Activated CD4-positive, alpha-beta T cell treated with anti-CD3 and anti-CD28 coated beads for 48 hours (primary cell): ENCODE data around the gene EDEM2.
"Not testable (repeated sequence)": the region's sequence is repeated elsewhere in the genome, so short reads cannot be mapped to it uniquely, and the experiment has no call there.

Source experiments
- DNase-seq: peaks from one replicate; pipeline ENCODE4 v3.0.0-alpha.2; 2020

Gene EDEM2

DNA sequence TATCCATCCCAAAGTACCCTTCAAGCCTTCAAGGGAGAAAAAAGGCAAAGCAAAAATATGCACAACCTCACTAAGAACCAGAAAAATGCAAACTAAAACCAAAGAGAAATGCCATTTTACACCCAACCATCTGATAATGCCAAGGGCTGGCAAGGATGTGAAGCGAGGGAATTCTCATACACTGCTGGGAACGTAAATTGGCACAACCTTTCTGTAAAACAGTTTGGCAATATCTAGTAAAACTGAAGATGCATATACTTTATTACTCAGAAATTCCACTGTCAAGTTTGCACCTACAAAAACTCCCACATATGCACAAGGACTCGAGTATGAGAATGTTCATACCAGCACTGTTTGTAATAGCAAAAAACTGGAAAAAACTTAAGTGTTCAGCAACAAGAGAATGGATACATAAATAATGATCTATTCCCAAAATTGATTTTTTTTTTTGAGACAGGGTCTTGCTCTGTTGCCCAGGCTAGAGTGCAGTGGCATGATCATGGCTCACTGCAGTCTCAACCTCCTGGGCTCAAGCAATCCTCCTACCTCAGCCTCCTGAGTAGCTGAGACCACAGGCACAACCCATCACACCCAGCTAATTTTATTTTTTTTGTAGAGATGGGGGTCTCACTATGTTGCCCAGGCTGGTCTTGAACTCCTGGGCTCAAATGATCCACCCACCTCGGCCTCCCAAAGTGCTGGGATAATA, 21.7 kb upstream of the EDEM2 start:
- not testable (repeated sequence) for DNase-seq

DNA sequence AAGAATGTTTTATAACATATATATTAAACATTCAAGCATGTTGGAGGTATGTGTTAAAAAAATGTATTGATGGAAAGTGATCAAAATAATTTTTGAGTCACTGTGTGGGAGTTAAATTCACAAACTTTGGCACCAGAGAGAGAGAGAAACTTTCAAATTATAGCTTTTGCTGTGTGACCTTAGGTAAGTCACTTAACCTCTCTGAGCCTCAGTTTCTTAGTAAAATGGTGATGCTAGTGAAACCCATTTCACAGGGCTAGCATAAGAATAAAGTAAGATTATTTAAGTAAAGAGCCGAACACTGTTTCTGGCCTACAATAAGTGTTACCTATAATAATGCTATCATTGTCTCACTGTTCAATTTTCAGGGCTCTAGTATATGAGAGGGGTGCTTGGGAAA, 20.7 kb upstream of the EDEM2 start:
- DNase-seq: no peak

DNA sequence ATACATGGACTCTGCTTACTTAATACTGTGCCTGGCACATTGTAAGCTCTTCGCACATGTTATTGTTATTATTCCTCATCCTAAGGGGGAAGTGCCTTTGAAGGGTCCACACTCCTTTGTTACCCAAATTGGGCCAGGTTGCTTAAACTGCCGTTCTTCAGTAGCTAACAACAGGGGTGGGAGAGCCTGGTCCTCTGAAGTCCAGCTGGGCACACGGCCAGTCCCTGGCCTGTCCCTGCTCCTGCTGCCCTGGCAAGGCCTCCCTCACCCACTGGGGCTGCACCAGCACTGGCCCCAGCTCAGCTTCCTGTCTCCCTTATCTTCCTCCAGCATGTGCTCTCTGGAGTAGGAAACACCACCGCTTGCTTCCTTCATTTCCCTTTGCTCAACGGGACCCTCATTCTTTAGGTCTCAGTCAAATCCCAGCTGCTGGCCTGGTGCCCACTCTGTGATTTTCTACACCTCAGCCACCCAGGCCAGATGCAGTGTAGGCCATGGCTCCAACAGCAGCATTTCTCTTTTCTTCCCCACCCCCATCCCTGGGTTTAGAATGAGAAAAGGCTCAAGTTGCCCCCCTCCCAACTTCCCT, 19.2 kb upstream of the EDEM2 start:
- DNase-seq: no peak

DNA sequence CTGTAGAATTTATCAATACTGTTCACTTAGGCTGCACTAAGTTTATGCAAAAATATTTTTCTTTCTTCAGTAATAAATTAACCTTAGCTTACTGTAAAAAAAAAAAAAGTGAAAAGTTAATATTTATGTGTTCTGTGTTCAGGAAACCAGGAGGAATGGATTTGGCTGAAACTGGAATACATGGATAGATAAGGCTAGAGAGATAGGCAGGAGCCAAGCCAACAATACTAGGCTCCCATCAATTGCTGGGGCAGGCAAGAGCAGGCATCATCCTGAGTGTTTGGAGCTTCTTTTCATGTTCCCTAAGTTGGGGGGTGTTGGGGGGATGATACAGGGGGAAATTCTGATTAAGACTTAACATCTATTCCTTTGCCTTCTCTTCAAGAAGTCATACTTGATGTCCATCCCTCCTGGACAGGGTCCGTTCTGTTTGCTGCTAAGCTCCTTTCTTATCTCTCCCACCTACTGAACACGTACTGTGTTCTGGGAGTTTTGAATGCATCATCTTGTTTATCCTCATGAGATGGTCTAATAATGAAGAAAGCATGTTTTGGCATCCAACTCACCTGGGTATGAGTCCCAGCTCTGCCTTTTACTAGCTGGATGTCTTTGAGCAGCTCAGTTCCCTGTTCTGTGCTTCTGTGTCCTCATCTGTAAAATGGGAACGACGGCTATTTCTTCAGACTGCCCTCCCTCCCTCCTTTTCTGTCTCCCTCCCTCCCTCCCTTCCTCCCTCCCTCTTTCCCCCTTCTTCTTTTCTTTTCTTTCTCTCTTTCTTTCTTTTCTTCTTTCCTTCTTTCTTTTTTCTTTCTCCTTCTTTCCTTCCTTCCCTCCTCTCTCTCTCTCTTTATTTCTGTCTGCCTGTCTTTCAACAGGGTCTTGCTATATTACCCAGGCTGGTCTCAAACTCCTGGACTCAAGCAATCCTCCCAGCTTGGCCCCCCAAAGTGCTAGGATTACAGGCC, 18.4 kb upstream of the EDEM2 start:
- DNase-seq: no peak

DNA sequence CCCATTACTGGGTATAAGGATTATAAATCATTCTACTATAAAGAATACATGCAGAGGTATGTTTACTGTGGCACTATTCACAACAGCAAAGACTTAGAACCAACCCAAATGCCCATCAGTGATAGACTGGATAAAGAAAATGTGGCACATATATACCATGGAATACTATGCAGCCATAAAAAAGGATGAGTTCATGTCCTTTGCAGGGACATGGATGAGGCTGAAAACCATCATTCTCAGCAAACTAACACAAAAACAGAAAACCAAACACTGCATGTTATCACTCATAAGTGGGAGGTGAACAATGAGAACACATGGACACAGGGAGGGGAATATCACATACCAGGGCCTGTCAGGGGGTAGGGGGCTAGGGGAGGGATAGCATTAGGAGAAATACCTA, 17.4 kb upstream of the EDEM2 start:
- DNase-seq: not testable (repeated sequence)

DNA sequence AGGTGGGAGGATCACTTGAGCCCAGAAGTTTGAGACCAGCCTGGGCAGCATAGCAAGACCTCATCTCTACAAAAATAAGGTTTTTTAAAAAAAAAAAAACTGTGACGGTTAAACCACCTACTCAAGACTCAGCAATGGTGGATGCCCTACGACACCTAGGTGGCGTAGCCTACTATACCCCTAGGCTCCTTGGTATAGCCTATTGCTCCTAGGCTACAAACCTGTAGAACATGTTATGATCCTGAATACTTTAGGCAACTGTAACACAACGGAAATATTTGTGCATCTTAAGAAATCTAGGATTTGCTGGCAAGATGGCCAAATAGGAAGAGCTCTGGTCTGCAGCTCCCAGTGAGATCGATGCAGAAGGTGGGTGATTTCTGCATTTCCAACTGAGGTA, 13.2 kb upstream of the EDEM2 start:
- not testable (repeated sequence) for DNase-seq

DNA sequence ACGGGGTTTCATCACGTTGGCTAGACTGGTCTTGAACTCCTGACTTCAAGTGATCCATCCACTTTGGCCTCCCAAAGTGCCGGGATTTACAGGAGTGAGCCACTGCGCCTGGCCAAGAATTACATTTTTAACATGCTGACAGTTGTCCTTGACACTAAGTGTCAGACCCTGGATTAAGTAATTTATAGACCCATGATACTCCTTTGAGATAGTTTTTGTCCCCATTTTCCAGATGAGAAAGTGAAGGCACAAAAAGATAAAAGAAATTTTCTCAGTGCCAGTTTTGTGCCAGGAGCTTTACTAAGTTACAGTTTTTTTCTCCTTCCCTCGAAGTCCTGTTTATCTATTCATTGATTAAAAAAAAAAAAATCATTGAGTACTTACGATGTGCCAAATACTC, 9.8 kb upstream of the EDEM2 start:
- DNase-seq: no peak

DNA sequence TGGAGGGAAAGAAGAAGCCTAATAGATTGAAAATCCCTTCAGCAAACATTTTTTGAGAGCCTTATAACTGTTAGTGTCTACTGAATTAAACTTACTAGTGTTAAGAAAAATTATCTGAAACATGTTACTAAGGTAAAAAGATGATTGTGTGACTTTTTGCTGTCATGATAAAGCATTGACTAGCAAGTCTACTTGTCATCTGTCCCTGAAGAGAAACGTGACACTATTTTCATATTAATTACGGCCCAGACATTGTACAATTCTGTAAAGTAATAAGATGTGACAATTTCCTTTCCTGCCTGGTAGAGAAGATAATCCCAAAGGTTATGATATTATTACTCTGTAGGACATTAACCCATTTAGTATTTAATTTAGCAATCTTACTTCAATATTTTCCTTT, 8.8 kb upstream of the EDEM2 start:
- no peak for DNase-seq

DNA sequence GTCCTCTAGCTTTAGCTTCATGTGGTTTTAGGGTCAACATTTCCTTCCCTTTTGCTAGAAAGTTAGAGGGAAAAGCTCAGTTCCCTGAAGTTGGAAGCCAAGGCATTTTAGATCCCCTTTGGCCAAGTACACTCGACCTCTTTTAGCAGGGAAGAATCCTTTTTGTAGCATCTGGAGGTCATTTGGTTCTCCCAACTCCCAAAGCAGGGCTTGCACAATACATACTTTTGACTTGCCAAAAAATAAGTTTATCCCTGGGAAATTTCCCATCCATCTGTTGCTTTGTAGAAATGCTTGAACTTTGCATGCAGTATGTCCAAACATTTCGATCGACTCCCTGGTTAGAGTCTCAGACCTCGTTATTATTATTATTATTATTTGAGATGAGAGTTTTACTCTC, 4.6 kb upstream of the EDEM2 start:
- no peak for DNase-seq

DNA sequence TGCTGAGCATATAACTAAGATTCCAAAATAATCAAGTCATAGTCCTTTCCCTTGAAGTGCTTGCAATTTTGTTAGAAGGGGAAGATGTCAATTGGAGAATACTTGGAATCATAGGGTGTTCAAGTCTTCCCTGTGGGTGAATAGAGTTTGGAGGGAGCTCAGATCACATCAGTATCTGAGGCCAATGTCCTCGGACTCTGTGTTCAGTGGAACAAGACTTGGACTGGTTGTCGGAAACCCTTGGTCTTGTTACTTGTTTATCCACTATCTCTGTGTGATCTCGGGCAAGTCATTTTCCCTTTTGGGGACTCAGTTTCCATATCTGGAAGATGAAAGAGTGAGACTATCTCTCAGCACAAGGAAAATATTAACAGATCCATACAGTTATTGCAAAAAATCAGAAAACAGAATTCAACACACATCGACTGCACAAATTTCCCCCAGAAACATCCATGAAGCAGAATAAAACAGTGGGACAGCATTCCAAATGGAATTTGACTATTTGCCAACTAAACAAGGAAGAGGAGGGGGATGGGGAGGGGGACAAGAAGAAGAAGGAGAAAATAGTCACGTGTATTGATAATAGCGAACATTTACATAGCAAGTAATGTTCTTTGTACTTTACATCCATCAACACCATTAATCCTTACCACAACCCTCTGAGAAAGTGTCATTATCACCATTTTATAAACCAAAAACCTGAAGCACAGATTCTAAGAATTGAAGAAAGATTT, 3.9 kb upstream of the EDEM2 start:
- no peak for DNase-seq

DNA sequence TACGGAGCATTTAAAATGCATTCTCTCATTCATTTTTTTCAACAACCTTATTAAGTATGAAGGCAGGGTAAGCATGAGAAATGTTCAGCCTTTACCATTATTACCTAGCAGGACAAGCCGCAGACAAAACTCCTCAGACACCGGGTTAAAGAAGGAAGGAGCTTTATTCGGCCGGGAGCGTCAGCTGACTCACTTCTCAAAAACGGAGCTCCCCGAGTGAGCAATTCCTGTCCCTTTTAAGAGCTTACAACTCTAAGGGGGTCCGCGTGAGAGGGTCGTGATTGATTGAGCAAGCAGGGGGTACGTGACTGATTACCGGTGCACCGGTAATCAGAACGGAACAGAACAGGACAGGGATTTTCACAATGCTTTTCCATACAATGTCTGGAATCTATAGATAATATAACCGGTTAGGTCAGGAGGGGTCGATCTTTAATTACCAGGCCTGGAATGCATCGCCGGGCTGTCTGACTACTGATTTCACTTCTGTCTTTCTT, 487 bp upstream of the EDEM2 start:
- DNase-seq: peak; percentile 26

DNA sequence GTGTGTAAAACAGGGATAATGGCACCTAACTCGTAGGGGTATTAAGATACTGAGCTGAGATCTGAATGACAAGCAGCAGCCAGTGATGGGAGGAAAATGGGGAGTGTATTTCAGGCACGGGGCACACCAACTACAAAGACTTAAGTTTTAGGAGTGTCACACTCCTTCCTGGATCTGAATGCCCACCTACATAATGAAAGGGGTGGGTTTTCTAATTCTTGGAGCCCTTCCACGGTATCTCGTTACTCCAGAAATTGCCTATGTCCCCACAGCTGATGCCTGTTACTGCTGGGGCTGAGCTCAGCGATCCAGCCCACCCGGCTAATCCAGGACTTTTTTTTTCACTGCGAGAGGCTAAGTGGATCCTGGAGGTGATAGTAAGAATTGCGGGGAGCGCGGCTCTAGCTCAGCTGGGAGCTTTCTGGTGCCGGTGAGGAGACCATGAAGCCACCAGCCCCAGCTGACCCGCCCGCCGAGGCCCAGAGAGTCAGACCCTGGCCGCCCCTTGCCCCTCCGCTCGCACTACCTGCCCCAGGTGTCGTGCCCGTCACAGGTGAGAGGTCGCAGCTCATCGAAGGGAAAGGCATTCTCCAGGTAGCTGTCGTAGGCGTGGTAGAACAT, 727 bp downstream of the EDEM2 start:
- DNase-seq: peak; percentile 35

DNA sequence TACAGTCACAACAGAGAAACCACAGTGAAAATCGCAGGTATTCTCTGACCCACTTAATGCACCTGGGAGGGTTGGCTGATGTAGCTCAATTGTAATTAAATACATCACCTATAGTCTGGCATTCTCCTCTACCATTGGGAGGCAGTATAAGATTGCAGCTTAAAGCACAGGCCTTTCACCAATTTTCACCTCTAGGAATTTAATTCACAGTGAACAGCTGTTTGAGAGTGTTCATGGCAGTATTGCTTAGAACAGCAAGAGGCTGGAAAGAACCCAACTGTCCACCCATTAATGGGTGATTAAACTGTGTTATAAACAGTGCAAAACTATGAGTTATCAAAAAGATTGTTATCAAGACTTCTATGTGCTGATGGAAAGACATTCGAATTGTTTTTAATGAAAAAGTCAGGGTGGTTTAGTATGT, 2.0 kb downstream of the EDEM2 start:
- DNase-seq: no peak

DNA sequence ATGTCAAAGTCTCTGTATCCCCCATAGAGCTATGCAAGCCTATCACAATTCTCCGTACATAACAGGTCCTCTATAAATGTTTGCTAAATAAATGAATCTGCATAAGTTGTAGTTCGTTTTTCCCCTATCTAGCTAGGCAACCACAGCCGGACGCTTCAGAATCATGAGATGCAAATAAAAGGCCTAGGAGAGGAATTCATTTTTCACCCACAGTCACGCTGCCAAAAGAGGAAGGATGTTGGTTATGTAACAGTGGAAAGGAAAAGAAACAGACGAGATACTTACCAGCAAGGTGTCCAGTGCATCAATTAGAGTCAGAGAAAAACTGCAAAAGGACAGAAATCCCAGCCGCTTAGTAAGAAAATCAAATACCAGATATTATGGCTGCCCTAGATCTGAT, 2.4 kb downstream of the EDEM2 start:
- DNase-seq: no peak

DNA sequence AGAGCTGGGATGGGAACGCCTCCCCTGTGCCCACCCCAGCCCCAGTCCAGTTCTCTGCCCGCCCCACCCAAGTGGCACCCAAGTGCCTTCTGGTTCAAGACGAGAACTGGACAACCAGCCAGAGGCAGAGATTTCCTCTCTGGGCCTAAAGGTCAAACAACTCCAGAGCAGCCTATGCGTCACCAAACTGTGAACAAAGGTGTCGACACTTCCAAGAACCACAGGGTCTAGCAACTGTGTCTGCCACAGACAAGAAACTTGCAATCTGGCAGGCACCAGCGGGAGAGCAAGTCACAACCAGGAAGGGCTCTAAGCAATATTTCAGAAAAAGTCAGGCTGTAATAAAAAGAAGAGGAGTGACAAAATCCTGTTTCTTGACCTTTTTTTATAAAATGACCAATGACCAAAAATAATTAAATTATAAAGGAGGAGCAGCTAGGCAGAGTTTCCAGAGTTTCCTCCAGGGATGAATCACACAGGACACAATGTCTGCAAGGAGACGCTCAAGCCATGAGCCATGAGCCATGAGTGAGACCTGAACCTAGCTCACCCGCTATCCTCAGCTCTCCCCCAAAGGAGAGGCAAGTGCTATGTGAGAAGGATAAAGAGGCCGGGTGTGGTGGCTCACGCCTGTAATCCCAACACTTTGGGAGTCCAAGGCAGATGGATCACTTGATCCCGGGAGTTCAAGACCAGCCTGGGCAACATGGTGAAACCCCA, 11.1 kb downstream of the EDEM2 start:
- no peak for DNase-seq

DNA sequence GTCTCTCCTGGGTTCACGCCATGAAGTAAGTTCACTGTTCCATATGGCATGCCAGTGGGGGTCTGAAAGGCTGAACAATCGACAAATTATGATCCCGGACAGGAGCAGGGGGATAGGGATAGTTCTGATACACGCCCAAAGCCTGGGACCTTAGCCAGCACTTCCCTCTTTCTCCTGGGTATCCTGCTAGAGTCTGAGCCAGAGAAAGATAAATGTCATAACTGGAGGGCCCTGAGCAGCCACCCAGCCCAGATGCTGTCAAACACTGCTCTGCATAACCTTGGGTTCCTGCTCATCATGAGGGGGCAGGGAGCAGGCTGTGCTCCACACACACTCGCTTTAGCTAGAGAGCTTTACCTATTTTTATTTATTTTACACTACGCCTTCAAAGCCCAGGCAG, 12.3 kb downstream of the EDEM2 start:
- DNase-seq: no peak

DNA sequence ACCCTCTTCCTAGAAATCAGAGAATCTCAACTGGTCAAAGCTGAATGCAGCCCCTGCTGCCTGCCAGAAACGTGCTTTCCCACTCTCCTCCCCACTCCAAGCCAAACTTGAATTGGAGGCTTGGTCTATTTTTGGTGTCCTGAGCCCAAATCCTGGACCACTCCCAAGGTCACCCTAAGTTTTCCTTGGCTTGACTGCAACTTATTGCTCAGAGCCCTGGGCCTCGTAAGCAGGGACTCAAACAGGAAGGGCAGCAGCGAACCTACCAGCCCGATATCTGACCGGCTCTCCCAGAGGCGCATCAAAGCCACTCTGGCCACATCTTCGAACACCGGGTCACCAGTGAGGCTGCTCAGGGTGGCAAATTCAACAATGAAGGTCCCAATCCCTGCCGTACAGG, 12.7 kb downstream of the EDEM2 start:
- DNase-seq: no peak

DNA sequence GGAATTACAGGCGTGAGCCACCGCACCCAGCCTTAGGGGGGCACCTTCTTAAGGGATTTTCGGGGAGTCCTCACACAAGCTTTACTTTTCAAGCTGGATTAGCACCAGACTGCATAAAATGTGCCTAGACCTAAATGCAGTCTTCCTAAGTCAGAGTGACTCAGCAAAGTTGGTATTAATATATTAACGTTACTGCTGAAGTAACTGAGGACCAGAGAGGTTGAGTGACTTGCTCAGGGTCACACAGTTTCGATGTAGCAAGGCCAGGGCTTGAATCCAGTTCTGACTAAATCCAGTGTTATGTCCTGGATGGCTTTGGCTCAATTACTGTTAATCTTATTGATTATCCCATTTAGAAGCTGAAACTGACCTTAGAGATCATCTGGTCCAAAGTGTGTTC, 13.4 kb downstream of the EDEM2 start:
- DNase-seq: no peak

DNA sequence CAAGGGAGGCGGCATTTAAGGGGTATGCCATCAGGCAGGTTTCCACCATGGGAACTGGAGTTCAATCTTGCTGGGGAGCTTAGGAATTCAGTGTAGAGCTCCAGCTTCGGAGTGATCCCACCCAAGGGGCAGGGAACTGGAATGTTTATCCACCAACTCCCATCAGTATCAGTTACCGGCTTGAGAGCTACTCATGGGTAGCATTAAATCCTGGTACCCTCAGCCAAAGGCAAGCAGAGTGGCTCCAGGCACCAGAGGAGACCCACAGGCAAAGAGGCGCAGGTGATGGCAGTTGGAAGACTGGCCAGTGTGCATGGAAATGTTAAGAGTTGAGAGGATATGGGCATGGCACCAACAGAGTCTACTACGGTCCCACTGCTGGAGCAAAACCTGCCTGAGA, 14.1 kb downstream of the EDEM2 start:
- DNase-seq: no peak

DNA sequence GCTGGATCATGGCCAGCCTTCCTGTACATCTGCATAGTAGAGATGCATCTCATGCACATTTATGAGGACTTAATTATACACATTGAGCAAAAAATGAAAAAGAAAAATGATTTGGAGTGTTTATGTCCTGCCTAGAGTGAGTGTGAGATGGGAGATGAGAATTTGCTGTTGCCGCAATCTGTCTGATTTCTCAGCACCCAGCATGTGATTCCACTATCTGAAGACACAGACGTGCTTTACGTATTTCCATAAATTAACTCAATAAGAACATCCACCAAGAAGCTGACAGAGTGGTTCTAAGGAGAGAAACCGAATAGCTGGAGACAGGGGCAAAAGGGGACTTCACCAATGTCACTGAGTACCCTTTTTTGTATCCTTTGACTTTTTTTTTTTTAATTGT, 15.2 kb downstream of the EDEM2 start:
- DNase-seq: no peak

DNA sequence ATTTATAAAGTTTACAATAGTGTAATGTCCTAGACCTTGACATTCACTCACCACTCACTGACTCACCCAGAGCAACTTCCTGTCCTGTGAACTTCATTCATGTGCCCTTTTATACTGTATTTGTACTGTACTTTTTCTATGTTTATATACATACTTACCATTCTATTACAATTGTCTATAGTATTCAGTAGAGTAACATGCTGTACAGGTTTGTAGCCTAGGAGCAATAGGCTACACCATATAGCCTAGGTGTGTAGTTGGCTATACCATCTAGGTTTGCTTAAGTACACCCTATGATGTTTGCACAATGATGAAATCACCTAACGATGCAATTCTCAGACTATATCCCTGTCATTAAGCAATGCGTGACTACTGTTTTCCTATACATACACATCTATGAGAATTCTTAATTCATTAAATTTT, 17.5 kb downstream of the EDEM2 start:
- no peak for DNase-seq

DNA sequence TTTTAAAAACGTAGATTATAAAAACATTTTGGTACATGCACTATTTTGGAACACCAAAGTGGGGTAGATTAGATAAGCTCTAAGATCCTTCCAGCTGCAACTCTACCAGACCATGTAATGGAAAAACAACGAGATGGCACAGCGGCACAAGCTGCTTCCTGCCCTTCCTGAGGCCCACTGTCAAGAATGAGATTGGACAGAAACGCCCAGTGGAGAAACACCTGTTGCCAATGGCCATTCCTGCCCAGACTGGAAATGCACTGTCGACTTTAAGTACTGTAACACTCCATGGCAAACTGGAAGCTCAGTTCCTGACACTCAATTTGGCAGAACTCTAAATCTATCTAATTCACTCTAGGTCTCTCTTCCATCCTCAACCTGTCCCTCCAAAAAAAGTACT, 21.4 kb downstream of the EDEM2 start:
- DNase-seq: no peak
